ENCODE measurements around the gene GRIK2. TPM values are rescaled to one million over a fixed set of nuclear protein-coding genes. Genes with fewer than 3 reads are reported as not detected.

Gene GRIK2
- total RNA-seq, 2 experiments from 2014 or later, result not detected

GRCh38 chr6:101883505-101883904 is 490.0 kb downstream of the GRIK2 start:
- ATAC-seq (no peak), DNase-seq (no peak)
- ChIA-PET CTCF (no interaction called here), POLR2A (no interaction called here)
- intact Hi-C loops (cut with micrococcal nuclease), result no loop called here
- no peak for TF ChIP-seq CTCF (IDR thresholded peaks at IDR 0.05)
- H3K9me3 Mint-ChIP-seq, result peaks cover 2% of the 10 kb centered on the region
- H3K4me1 Mint-ChIP-seq (ENCODE audit: low read depth), result no peaks in the 10 kb centered on the region
- H3K36me3 Mint-ChIP-seq (ENCODE audit: low read depth), result no peaks in the 10 kb centered on the region
- no peaks in the 10 kb centered on the region for H3K27me3 Mint-ChIP-seq
- H3K27ac Mint-ChIP-seq, result no peak overlapping the region
- H3K4me3 Mint-ChIP-seq, result no peak overlapping the region

DNA sequence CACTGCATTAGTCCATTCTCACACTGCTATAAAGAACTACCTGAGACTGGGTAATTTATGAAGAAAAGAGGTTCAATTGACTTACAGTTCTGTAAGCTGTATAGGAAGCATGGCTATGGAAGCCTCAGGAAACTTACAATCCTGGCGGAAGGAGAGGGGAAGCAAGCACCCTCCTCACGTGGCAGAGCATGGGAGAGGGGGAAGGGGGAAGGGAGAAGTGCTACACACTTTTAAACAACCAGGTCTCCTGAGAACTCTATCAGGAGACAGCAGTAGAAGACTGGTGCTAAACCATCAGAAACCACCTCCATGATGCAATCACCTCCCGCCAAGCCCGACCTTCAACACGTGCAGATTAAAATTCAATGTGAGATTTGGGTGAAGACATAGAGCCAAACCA is 494.0 kb downstream of the GRIK2 start:
- POLR2A ChIA-PET, result no interaction called here
- ATAC-seq (no peak), DNase-seq (no peak)
- Mint-ChIP-seq H3K4me3 (no peak overlapping the region), H3K9me3 (no peaks in the 10 kb centered on the region), H3K4me1 (ENCODE audit: low read depth) (no peaks in the 10 kb centered on the region), H3K36me3 (ENCODE audit: low read depth) (no peaks in the 10 kb centered on the region), H3K27ac (no peak overlapping the region), H3K27me3 (no peaks in the 10 kb centered on the region)
- CTCF ChIA-PET, result no interaction called here
- intact Hi-C loops (cut with micrococcal nuclease), result no loop called here
- TF ChIP-seq CTCF (IDR thresholded peaks at IDR 0.05), result no peak

DNA sequence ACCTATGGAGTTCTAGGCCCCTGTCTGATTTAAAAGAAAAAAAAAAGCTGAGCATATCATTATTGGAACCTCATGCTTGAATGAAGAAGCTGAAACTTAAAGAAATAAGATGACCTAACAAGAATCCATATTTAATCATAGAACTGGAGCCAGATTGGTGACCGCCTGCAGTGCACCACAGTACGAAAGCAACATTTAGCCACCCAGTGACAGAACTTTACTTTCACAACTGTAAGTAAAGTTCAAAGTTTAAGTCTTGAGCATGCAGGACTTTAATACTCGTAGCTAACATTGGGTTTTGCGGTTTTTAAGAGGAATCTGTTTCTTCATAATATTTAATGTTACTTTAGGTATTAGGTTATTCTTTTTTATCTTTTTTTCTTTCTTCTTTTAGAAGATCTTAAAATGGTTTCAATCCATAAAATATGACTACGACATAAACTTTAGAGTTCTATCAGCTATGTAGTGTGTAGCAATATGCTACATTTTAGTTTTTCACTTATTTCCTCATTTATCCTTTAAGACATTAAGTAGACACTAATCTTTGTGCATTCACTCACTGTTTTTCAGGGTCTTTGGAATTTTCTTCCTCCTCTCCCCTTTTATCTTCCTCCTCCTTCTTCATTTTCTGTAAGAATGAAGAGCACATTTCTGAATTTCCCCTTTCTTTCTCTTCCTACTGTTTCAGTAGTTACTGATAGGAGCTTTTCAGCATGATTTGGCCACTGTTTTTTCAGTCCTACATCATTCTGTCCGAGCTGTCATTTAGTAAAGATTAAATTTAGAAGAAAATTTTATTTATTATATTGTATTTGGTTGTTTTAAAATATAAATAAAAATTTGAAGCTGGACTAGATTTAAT is 514.1 kb downstream of the GRIK2 start:
- Mint-ChIP-seq H3K27ac (no peak overlapping the region), H3K4me1 (ENCODE audit: low read depth) (no peaks in the 10 kb centered on the region), H3K27me3 (no peaks in the 10 kb centered on the region), H3K36me3 (ENCODE audit: low read depth) (no peaks in the 10 kb centered on the region), H3K4me3 (no peak overlapping the region), H3K9me3 (no peaks in the 10 kb centered on the region)
- no peak for DNase-seq
- CTCF ChIA-PET, result no interaction called here
- intact Hi-C loops (cut with micrococcal nuclease), result no loop called here
- TF ChIP-seq CTCF (IDR thresholded peaks at IDR 0.05), result no peak
- POLR2A ChIA-PET, result no interaction called here
- no peak for ATAC-seq

DNA sequence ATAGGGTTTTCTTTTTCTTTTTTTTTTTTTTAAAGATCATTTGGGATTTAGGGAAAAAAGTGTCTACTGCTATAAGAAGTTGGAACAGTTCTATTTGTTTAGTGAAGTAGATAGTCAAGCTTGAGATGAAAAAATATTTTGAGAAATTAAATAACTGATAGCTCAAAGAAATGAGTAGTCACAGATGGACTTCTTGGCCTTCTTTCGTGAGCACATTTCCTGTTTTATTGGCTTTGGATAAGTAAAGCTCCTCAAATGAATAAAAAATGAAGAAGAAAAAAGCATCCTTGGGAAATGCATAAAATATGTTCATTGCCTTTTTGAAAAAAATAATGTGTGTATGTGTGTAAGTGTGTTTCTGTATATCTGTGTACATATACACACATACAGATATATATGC is 515.9 kb downstream of the GRIK2 start:
- Mint-ChIP-seq H3K27ac (no peak overlapping the region), H3K27me3 (no peaks in the 10 kb centered on the region), H3K4me1 (ENCODE audit: low read depth) (no peaks in the 10 kb centered on the region), H3K9me3 (no peaks in the 10 kb centered on the region), H3K4me3 (no peak overlapping the region), H3K36me3 (ENCODE audit: low read depth) (no peaks in the 10 kb centered on the region)
- ATAC-seq (no peak), DNase-seq (no peak)
- intact Hi-C loops (cut with micrococcal nuclease), result no loop called here
- no peak for TF ChIP-seq CTCF (IDR thresholded peaks at IDR 0.05)
- POLR2A ChIA-PET, result no interaction called here
- CTCF ChIA-PET, result no interaction called here

DNA sequence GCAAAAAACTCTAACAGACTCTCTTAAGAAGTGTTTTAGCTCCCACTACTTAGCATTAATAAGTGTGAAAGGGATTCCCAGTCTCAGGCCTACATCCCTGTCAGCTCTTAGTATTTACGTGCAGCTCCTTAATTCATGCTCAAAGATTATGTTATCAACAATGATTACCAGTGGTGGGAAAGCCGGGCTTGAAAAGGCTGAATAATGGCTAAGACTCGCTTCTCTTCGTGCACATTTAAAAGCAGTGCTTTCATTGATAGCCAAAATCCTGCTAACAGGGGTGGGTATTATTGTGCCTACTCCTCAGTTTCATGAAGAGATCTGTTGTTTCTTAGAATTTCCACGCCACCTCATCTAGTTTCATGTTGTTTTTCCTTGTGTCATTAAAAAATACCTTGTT is 518.8 kb downstream of the GRIK2 start:
- Mint-ChIP-seq H3K4me1 (ENCODE audit: low read depth) (no peaks in the 10 kb centered on the region), H3K36me3 (ENCODE audit: low read depth) (no peaks in the 10 kb centered on the region), H3K9me3 (no peaks in the 10 kb centered on the region), H3K27ac (no peak overlapping the region), H3K4me3 (no peak overlapping the region), H3K27me3 (no peaks in the 10 kb centered on the region)
- ATAC-seq (no peak), DNase-seq (no peak)
- intact Hi-C loops (cut with micrococcal nuclease), result no loop called here
- TF ChIP-seq CTCF (IDR thresholded peaks at IDR 0.05), result no peak
- POLR2A ChIA-PET, result no interaction called here
- CTCF ChIA-PET, result no interaction called here
